Measurements from ENCODE around the gene AUTS2.

Gene AUTS2

DNA sequence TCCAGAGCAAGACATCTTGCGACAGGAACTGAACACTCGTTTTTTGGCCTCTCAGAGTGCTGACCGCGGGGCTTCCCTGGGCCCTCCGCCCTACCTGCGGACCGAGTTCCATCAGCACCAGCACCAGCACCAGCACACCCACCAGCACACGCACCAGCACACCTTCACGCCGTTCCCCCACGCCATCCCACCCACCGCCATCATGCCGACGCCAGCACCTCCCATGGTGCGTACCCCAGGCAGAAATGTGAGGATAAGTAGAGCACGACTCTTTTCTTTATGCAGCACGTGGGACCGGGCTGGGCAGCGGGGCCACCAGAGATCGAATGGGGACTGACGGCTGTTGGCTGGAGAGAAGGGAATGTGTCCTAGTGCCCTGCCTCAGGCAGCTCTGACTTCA lies 1167.8 kb downstream of the AUTS2 start:
- no peak for DNase-seq (ENCODE audit: low spot score)
- TF ChIP-seq CTCF (IDR thresholded peaks at IDR 0.05; ENCODE audit: extremely low read depth, missing control alignments) = no peak

DNA sequence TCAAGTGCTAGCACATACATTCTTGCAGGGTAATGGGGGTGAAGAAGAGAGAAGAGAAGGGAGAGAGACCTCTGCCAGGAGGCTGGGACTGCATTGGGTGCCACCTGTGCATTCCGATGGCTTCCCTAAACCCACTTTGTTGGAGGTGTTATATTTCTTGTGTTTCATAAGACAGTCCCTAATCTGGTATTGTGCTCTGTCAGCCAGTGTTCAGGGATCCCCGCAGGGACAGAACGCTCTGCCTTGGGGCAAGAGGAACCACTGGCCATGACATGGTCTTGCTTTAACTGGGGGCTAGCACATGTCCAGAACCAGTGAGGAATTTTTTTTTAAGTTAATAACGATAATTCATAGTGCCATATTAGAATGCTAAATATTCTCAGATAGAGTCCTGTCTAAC lies 1168.4 kb downstream of the AUTS2 start:
- no peak for TF ChIP-seq CTCF (IDR thresholded peaks at IDR 0.05; ENCODE audit: extremely low read depth, missing control alignments)
- DNase-seq (ENCODE audit: low spot score) = no peak

- TF ChIP-seq CTCF (IDR thresholded peaks at IDR 0.05; ENCODE audit: extremely low read depth, missing control alignments) = no peak
- no peak for DNase-seq (ENCODE audit: low spot score)
These were observed 1171.9 kb downstream of the AUTS2 start for GRCh38 chr7:70770154-70770553.

DNA sequence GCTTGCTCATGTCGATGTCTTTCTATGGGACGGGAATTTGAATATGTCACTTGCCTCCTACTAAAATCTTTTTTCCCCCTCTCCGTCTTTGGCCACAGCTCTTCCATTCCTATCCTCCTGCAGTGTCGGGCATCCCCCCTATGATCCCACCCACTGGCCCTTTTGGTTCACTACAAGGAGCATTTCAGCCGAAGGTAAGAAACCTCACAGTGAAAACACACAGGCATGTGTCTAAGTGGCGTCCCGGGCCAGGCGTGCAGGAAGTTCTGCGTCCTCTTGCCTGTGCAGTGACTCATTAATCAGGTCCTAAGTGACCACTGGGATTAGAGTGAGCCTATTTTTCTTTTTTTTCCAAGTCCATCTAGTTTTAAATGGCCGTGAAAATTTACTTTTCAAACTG lies 1173.2 kb downstream of the AUTS2 start:
- no peak for DNase-seq (ENCODE audit: low spot score)

GRCh38 chr7:70772891-70773290 lies 1174.6 kb downstream of the AUTS2 start:
- no peak for TF ChIP-seq CTCF (IDR thresholded peaks at IDR 0.05; ENCODE audit: extremely low read depth, missing control alignments)
- DNase-seq (ENCODE audit: low spot score) = no peak

More for the DNA sequence above, 1173.2 kb downstream of the AUTS2 start:
- TF ChIP-seq CTCF (IDR thresholded peaks at IDR 0.05; ENCODE audit: extremely low read depth, missing control alignments) = no peak

DNA sequence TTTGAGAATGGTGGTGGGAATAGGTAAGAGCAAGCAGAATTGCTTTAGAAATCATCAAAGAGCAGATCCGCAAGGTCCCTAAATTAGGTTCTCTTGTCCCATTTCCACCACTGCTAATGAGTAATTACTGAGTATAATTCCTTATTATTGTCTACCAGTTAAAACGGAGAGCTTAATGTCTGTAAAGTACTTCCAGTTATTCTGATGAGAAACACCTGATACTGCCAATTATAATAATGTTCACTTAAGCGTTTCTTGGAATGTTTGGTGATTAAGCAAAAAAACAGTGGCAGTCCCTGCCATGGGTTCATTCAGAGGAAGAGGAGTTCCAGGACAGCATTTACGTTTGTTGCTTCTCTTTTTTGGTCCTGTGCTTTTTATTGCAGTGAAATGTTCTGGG lies 1175.1 kb downstream of the AUTS2 start:
- DNase-seq (ENCODE audit: low spot score) = no peak
- TF ChIP-seq CTCF (IDR thresholded peaks at IDR 0.05; ENCODE audit: extremely low read depth, missing control alignments) = no peak

GRCh38 chr7:70774950-70775527 lies 1176.8 kb downstream of the AUTS2 start:
- TF ChIP-seq CTCF (IDR thresholded peaks at IDR 0.05; ENCODE audit: extremely low read depth, missing control alignments) = no peak

More at GRCh38 chr7:70774950-70775527, 1176.8 kb downstream of the AUTS2 start:
- DNase-seq (ENCODE audit: low spot score) = no peak
